HG02678 (cell line): Measurements from ENCODE around the gene MAPKAP1.

Source experiments
- ATAC-seq: cut with Tn5 transposase; IDR thresholded peaks from one replicate; pipeline ENCODE4 v1.9.1; 2021; ENCODE audit warnings: mild to moderate bottlenecking, moderate library complexity; ENCODE audit not compliant: unreplicated experiment

Gene MAPKAP1

GRCh38 chr9:125540497-125540896, 166.5 kb downstream of the MAPKAP1 start:
- no peak for ATAC-seq

GRCh38 chr9:125538092-125538473, 168.9 kb downstream of the MAPKAP1 start:
- ATAC-seq, result no peak

GRCh38 chr9:125537442-125538091, 169.4 kb downstream of the MAPKAP1 start:
- ATAC-seq, result no peak

GRCh38 chr9:125536776-125537175, 170.2 kb downstream of the MAPKAP1 start:
- no peak for ATAC-seq

GRCh38 chr9:125536167-125536772, 170.7 kb downstream of the MAPKAP1 start:
- ATAC-seq, result no peak

GRCh38 chr9:125534971-125535701, 171.9 kb downstream of the MAPKAP1 start:
- no peak for ATAC-seq

- no peak for ATAC-seq
These were observed 174.0 kb downstream of the MAPKAP1 start for GRCh38 chr9:125532812-125533594.

GRCh38 chr9:125532412-125532811, 174.6 kb downstream of the MAPKAP1 start:
- ATAC-seq, result no peak

GRCh38 chr9:125529589-125530515, 177.2 kb downstream of the MAPKAP1 start:
- peak; percentile 70 for ATAC-seq

GRCh38 chr9:125529107-125529506, 177.9 kb downstream of the MAPKAP1 start:
- ATAC-seq, result no peak

GRCh38 chr9:125527471-125528002, 179.5 kb downstream of the MAPKAP1 start:
- no peak for ATAC-seq

- ATAC-seq, result no peak
These were observed 180.9 kb downstream of the MAPKAP1 start for GRCh38 chr9:125525921-125526631.

GRCh38 chr9:125524583-125525355, 182.2 kb downstream of the MAPKAP1 start:
- ATAC-seq, result no peak

- no peak for ATAC-seq
These were observed 183.3 kb downstream of the MAPKAP1 start for GRCh38 chr9:125523681-125524080.

GRCh38 chr9:125522328-125522725, 184.7 kb downstream of the MAPKAP1 start:
- ATAC-seq, result no peak

- ATAC-seq, result no peak
These were observed 185.3 kb downstream of the MAPKAP1 start for GRCh38 chr9:125521462-125522327.

GRCh38 chr9:125519734-125520133, 187.3 kb downstream of the MAPKAP1 start:
- ATAC-seq, result no peak

GRCh38 chr9:125517577-125517976, 189.4 kb downstream of the MAPKAP1 start:
- ATAC-seq, result no peak
